ENCODE measurements around the gene SERINC3. TPM values are rescaled to one million over a fixed set of nuclear protein-coding genes. Genes with fewer than 3 reads are reported as not detected.
A peak's percentile ranks its signal among the peaks of the same experiment; 100 is the strongest.

SERINC3 gene
- total and polyA plus RNA-seq, 2 of the 13 experiments (the other 11 are each of a cell fraction or from before 2014, with no cell fraction given), result 82.0 to 226 TPM

GRCh38 chr20:44504402-44505307 is 17.2 kb downstream of the SERINC3 start (continued):
- no peak for TF ChIP-seq FOXJ3 (CRISPR knock-in tag; IDR thresholded peaks at IDR 0.05; ENCODE audit: borderline replicate concordance)
- TF ChIP-seq MIXL1 (CRISPR knock-in tag; IDR thresholded peaks at IDR 0.05), result 0 out of 2 replicates have a peak, but pooled peaks have one; percentile 24
- no peak for TF ChIP-seq THAP8 (CRISPR knock-in tag; IDR thresholded peaks at IDR 0.05; ENCODE audit: borderline replicate concordance)
- TF ChIP-seq KIAA2018 (CRISPR knock-in tag; IDR thresholded peaks at IDR 0.05; ENCODE audit: borderline replicate concordance), result no peak
- TF ChIP-seq ZBTB42 (CRISPR knock-in tag; IDR thresholded peaks at IDR 0.05), result no peak
- no peak for TF ChIP-seq ZNF337 (CRISPR knock-in tag; IDR thresholded peaks at IDR 0.05; ENCODE audit: borderline replicate concordance, low read depth)
- TF ChIP-seq CCDC6 (CRISPR knock-in tag; IDR thresholded peaks at IDR 0.05), result no peak
- no peak for TF ChIP-seq SIN3B (IDR thresholded peaks at IDR 0.05; ENCODE audit: low read length)
- peak; percentile 19; the same call in 1 of the 2 replicates for TF ChIP-seq CREM (IDR thresholded peaks at IDR 0.05)
- TF ChIP-seq CREM (CRISPR knock-in tag; IDR thresholded peaks at IDR 0.05), result no peak
- no peak for TF ChIP-seq SOX13 (IDR thresholded peaks at IDR 0.05)
- TF ChIP-seq SOX13 (CRISPR knock-in tag; conservative IDR thresholded peaks at IDR 0.05 in 1 of 2, IDR thresholded peaks at IDR 0.05 in 1 of 2), result peak in 1 of 2 experiments; percentile 29; a peak in 1 of 4 replicates
- peak; percentile 64 for TF ChIP-seq ZBTB21 (CRISPR knock-in tag; IDR thresholded peaks at IDR 0.05)
- TF ChIP-seq YEATS2 (CRISPR knock-in tag; IDR thresholded peaks at IDR 0.05; ENCODE audit: borderline replicate concordance), result no peak
- TF ChIP-seq HDAC1 (CRISPR knock-in tag; IDR thresholded peaks at IDR 0.05), result peak; percentile 59; the same call in 1 of the 2 replicates
- TF ChIP-seq ZNF616 (CRISPR knock-in tag; IDR thresholded peaks at IDR 0.05; ENCODE audit: low read depth), result no peak
- TF ChIP-seq FLYWCH1 (CRISPR knock-in tag; IDR thresholded peaks at IDR 0.05), result no peak
- TF ChIP-seq KDM4B (CRISPR knock-in tag; IDR thresholded peaks at IDR 0.05), result no peak
- no peak for TF ChIP-seq KLF13 (CRISPR knock-in tag; IDR thresholded peaks at IDR 0.05)
- TF ChIP-seq ZNF317 (CRISPR knock-in tag; IDR thresholded peaks at IDR 0.05), result no peak
